GM19372 (cell line): Measurements from ENCODE around the gene ODF4.

Experiments used
- ATAC-seq: cut with Tn5 transposase; IDR thresholded peaks from one replicate; pipeline ENCODE4 v1.9.1; 2021; ENCODE audit warnings: mild to moderate bottlenecking, low read depth, moderate library complexity; ENCODE audit not compliant: unreplicated experiment

The ODF4 gene

GRCh38 chr17:8339540-8339939 is at the start of gene ODF4:
TSS of gene ODF4 (plus strand) at chr17:8339840. CDS start at chr17:8340052, 212 bp downstream.
- no peak for ATAC-seq

GRCh38 chr17:8290043-8290442 is 49.6 kb upstream of the ODF4 start:
- ATAC-seq, result no peak

- ATAC-seq, result no peak
Observed at GRCh38 chr17:8292639-8293395, 46.8 kb upstream of the ODF4 start.

GRCh38 chr17:8294361-8294760 is 45.3 kb upstream of the ODF4 start:
- ATAC-seq, result no peak

- ATAC-seq, result no peak
Observed at GRCh38 chr17:8294814-8295316, 44.8 kb upstream of the ODF4 start.

- no peak for ATAC-seq
Observed at GRCh38 chr17:8300226-8300625, 39.4 kb upstream of the ODF4 start.

GRCh38 chr17:8300627-8301242 is 38.9 kb upstream of the ODF4 start:
- ATAC-seq, result no peak

- no peak for ATAC-seq
Observed at GRCh38 chr17:8310601-8311123, 29.0 kb upstream of the ODF4 start.

GRCh38 chr17:8311131-8311790 is 28.4 kb upstream of the ODF4 start:
- no peak for ATAC-seq

GRCh38 chr17:8312251-8312650 is 27.4 kb upstream of the ODF4 start:
- ATAC-seq, result no peak

GRCh38 chr17:8312726-8313600 is 26.7 kb upstream of the ODF4 start:
- no peak for ATAC-seq

GRCh38 chr17:8314797-8315763 is 24.6 kb upstream of the ODF4 start:
- no peak for ATAC-seq

GRCh38 chr17:8315764-8316217 is 23.8 kb upstream of the ODF4 start:
- no peak for ATAC-seq

GRCh38 chr17:8318010-8318935 is 21.4 kb upstream of the ODF4 start:
- ATAC-seq, result no peak

GRCh38 chr17:8320262-8320661 is 19.4 kb upstream of the ODF4 start:
- no peak for ATAC-seq

GRCh38 chr17:8320990-8321389 is 18.6 kb upstream of the ODF4 start:
- ATAC-seq, result no peak

GRCh38 chr17:8322061-8322460 is 17.6 kb upstream of the ODF4 start:
- ATAC-seq, result no peak

GRCh38 chr17:8324132-8324531 is 15.5 kb upstream of the ODF4 start:
- ATAC-seq, result no peak
